Mesenchymal stem cell (in vitro differentiated cells and primary cell): Measurements from ENCODE around the gene ALOX12B. TPM values are rescaled to one million over a fixed set of nuclear protein-coding genes. Genes with fewer than 3 reads are reported as not detected.
A peak's percentile ranks its signal among the peaks of the same experiment; 100 is the strongest.

Experiments used
- DNase-seq: peaks from one replicate; pipeline ENCODE4 v3.0.0-alpha.2; 2013
- H2AFZ ChIP-seq: one replicate; pipeline ENCODE4 v1.6.1; 2013; ENCODE audit warnings: low read depth, mild to moderate bottlenecking, control low read depth, inconsistent platforms, low read length, moderate library complexity
- H2AK5ac ChIP-seq: 2 replicates; pipeline ENCODE4 v1.6.1; 2013; ENCODE audit warnings: low read length, moderate library complexity, mild to moderate bottlenecking, inconsistent platforms; ENCODE audit not compliant: severe bottlenecking
- H2BK120ac ChIP-seq: one replicate; pipeline ENCODE4 v1.6.1; 2013; ENCODE audit warnings: low read depth, mild to moderate bottlenecking, inconsistent platforms, low read length, moderate library complexity
- H2BK12ac ChIP-seq, 2 experiments: one replicate each; pipeline ENCODE4 v1.6.1; 2013; ENCODE audit warnings: inconsistent platforms in 2 of 2, low read length in 2 of 2, mild to moderate bottlenecking in 2 of 2, moderate library complexity in 2 of 2, control low read depth in 1 of 2
- H2BK15ac ChIP-seq: one replicate; pipeline ENCODE4 v1.6.1; 2013; ENCODE audit warnings: mild to moderate bottlenecking, low read depth, inconsistent platforms; ENCODE audit not compliant: poor library complexity, severe bottlenecking
- H2BK5ac ChIP-seq: 2 replicates; pipeline ENCODE4 v1.6.1; 2013; ENCODE audit warnings: low read depth, mild to moderate bottlenecking, low read length, control low read depth, inconsistent platforms; ENCODE audit not compliant: poor library complexity, severe bottlenecking
- H3K14ac ChIP-seq, 2 experiments: one replicate each; pipeline ENCODE4 v1.6.1; 2013; ENCODE audit warnings: inconsistent platforms in 2 of 2, low read length in 2 of 2, control low read depth in 1 of 2, mild to moderate bottlenecking in 1 of 2, moderate library complexity in 1 of 2
- H3K18ac ChIP-seq, 2 experiments: one replicate each; pipeline ENCODE4 v1.6.1; 2013; ENCODE audit warnings: inconsistent platforms in 2 of 2, low read length in 2 of 2, control low read depth in 1 of 2, low read depth in 1 of 2, mild to moderate bottlenecking in 1 of 2
- H3K23ac ChIP-seq, 2 experiments: one replicate each; pipeline ENCODE4 v1.6.1; 2013; ENCODE audit warnings: inconsistent platforms in 2 of 2, low read length in 2 of 2, mild to moderate bottlenecking in 2 of 2, moderate library complexity in 2 of 2, control low read depth in 1 of 2
- H3K27ac ChIP-seq: 2 replicates; pipeline ENCODE4 v1.5.1; 2013; ENCODE audit warnings: mild to moderate bottlenecking, moderate library complexity, low read length, control low read depth, inconsistent platforms; ENCODE audit not compliant: poor library complexity, severe bottlenecking
- H3K27me3 ChIP-seq, 2 experiments: 2 replicates each; pipeline versions ENCODE4 v1.6.1 to v1.7.0; 2013; ENCODE audit warnings: low read length in 2 of 2, mild to moderate bottlenecking in 2 of 2, moderate library complexity in 2 of 2, control low read depth in 1 of 2, inconsistent platforms in 1 of 2; ENCODE audit not compliant: control insufficient read depth in 1 of 2, insufficient read depth in 1 of 2
- H3K36me3 ChIP-seq, 2 experiments: 2 replicates each; pipeline versions ENCODE4 v1.6.1 to v1.7.0; 2013; ENCODE audit warnings: low read length in 2 of 2, control low read depth in 1 of 2, inconsistent platforms in 1 of 2, low read depth in 1 of 2, mild to moderate bottlenecking in 1 of 2; ENCODE audit not compliant: insufficient read depth in 2 of 2, control insufficient read depth in 1 of 2
- H3K4ac ChIP-seq, 2 experiments: one replicate each; pipeline ENCODE4 v1.6.1; 2013; ENCODE audit warnings: inconsistent platforms in 2 of 2, low read length in 2 of 2, mild to moderate bottlenecking in 2 of 2, moderate library complexity in 2 of 2, control low read depth in 1 of 2, low read depth in 1 of 2
- H3K4me1 ChIP-seq: 2 replicates; pipeline ENCODE4 v1.6.1; 2013; ENCODE audit warnings: low read depth, low read length, control low read depth; ENCODE audit not compliant: control insufficient read depth, insufficient read depth
- H3K4me2 ChIP-seq: 2 replicates; pipeline ENCODE4 v1.6.1; 2013; ENCODE audit warnings: low read length, mild to moderate bottlenecking, inconsistent platforms; ENCODE audit not compliant: poor library complexity, severe bottlenecking
- H3K4me3 ChIP-seq, 2 experiments: 2 replicates each; pipeline versions ENCODE4 v1.5.1 to v1.7.0; 2013; ENCODE audit warnings: low read length in 2 of 2, mild to moderate bottlenecking in 2 of 2, control low read depth in 1 of 2, low read depth in 1 of 2; ENCODE audit not compliant: insufficient read depth in 1 of 2
- H3K79me1 ChIP-seq: replicated peaks from 2 replicates; pipeline ENCODE4 v1.6.1; 2013; ENCODE audit warnings: mild to moderate bottlenecking, control low read depth, low read length, inconsistent platforms; ENCODE audit not compliant: poor library complexity, severe bottlenecking
- H3K9ac ChIP-seq: 2 replicates; pipeline ENCODE4 v1.7.0; 2013; ENCODE audit warnings: mild to moderate bottlenecking, low read length, moderate library complexity
- H3K9me3 ChIP-seq: 2 replicates; pipeline ENCODE4 v1.7.0; 2013; ENCODE audit warnings: mild to moderate bottlenecking, low read length; ENCODE audit not compliant: control insufficient read depth
- H4K8ac ChIP-seq: one replicate; pipeline ENCODE4 v1.6.1; 2013; ENCODE audit warnings: inconsistent platforms, mild to moderate bottlenecking, low read length, moderate library complexity
- H4K91ac ChIP-seq: one replicate; pipeline ENCODE4 v1.6.1; 2013; ENCODE audit warnings: mild to moderate bottlenecking, low read length, inconsistent platforms
- WGBS: methylation state at CpG from one replicate; pipeline ENCODE4 v1.1.7; 2013; ENCODE audit warnings: mixed read lengths; 5-methylcytosine and 5-hydroxymethylcytosine counted together
- polyA plus RNA-seq, 2 experiments: library from polyadenylated mRNA; stranded (reverse); fragments of 200-250 nt; gene quantifications; one replicate each; pipeline ENCODE4 v1.2.3, GENCODE V29; 2013

Gene ALOX12B
- not detected for polyA plus RNA-seq (2013, experiment 1 of 2)
- polyA plus RNA-seq (2013, experiment 2 of 2), result not detected

GRCh38 chr17:8087075-8087951 is at the start of gene ALOX12B:
ALOX12B (minus strand) TSS chr17:8087716; CDS start chr17:8087442, 274 bp downstream.
- no peak within 1 kb of the TSS for H3K4ac ChIP-seq
- H3K9me3 ChIP-seq, result no peaks in the 10 kb centered on the region
- H3K4me1 ChIP-seq, result peaks cover 2% of the 10 kb centered on the region

GRCh38 chr17:8133941-8134340 is 46.4 kb upstream of the ALOX12B start:
- no peaks in the 10 kb centered on the region for H3K79me1 ChIP-seq
- no peaks in the 10 kb centered on the region for H3K9me3 ChIP-seq
- no peak overlapping the region for H3K14ac ChIP-seq
- H2BK5ac ChIP-seq, result no peak overlapping the region
- H3K27ac ChIP-seq, result no peak overlapping the region
- H3K27me3 ChIP-seq, result peaks cover 0 to 4% of the 10 kb centered on the region in 2 experiments
- H3K36me3 ChIP-seq, result no peaks in the 10 kb centered on the region
- no peak overlapping the region for H3K4me3 ChIP-seq
- no peak overlapping the region for H3K9ac ChIP-seq
- peaks cover 3% of the 10 kb centered on the region for H3K4me1 ChIP-seq
- no peak overlapping the region for H3K18ac ChIP-seq
- no peak overlapping the region for H2BK15ac ChIP-seq
- no peak overlapping the region for H3K4me2 ChIP-seq
- no peak overlapping the region for H2AK5ac ChIP-seq
- no peak overlapping the region for H2BK12ac ChIP-seq
- no peak overlapping the region for H2AFZ ChIP-seq
- no peak overlapping the region for H2BK120ac ChIP-seq
- no peak overlapping the region for H4K91ac ChIP-seq
- no peak overlapping the region for H3K4ac ChIP-seq
- 65% methylated on average over 4 of the region's 4 CpGs for WGBS
- H3K23ac ChIP-seq, result no peak overlapping the region
- no peak for DNase-seq
- no peak overlapping the region for H4K8ac ChIP-seq

More at GRCh38 chr17:8087075-8087951, at the start of gene ALOX12B:
- Histone ChIP-seq H3K27me3 (peaks cover 76 to 84% of the 10 kb centered on the region in 2 experiments), H3K36me3 (no peaks in the 10 kb centered on the region), H3K4me2 (no peak within 1 kb of the TSS), H2BK15ac (no peak within 1 kb of the TSS), H3K18ac (no peak within 1 kb of the TSS), H2BK120ac (no peak within 1 kb of the TSS), H3K23ac (no peak within 1 kb of the TSS), H3K27ac (no peak within 1 kb of the TSS), H2BK5ac (no peak within 1 kb of the TSS), H3K14ac (no peak within 1 kb of the TSS), H4K91ac (no peak within 1 kb of the TSS), H3K4me3 (no peak within 1 kb of the TSS), H4K8ac (no peak within 1 kb of the TSS), H2AK5ac (no peak within 1 kb of the TSS), H2BK12ac (no peak within 1 kb of the TSS), H2AFZ (no peak within 1 kb of the TSS), H3K79me1 (no peaks in the 10 kb centered on the region), H3K9ac (no peak within 1 kb of the TSS)
- WGBS, result 80% methylated on average over 20 of the region's 20 CpGs
- no peak for DNase-seq

- H2AFZ ChIP-seq, result no peak overlapping the region
Observed at GRCh38 chr17:8133399-8133798, 45.9 kb upstream of the ALOX12B start.

GRCh38 chr17:8131844-8132441 is 44.4 kb upstream of the ALOX12B start:
- no peak overlapping the region for H2AK5ac ChIP-seq
- H3K9ac ChIP-seq, result no peak overlapping the region
- H3K27me3 ChIP-seq, result peaks cover 0 to 4% of the 10 kb centered on the region in 2 experiments
- H3K4me2 ChIP-seq, result no peak overlapping the region
- H3K18ac ChIP-seq, result no peak overlapping the region
- DNase-seq, result peak; percentile 53
- no peaks in the 10 kb centered on the region for H3K36me3 ChIP-seq
- no peak overlapping the region for H3K4ac ChIP-seq
- no peak overlapping the region for H3K27ac ChIP-seq
- H2BK5ac ChIP-seq, result no peak overlapping the region
- no peak overlapping the region for H3K14ac ChIP-seq
- H2AFZ ChIP-seq, result no peak overlapping the region
- H3K4me3 ChIP-seq, result no peak overlapping the region
- H2BK12ac ChIP-seq, result no peak overlapping the region
- H4K8ac ChIP-seq, result no peak overlapping the region
- H3K9me3 ChIP-seq, result no peaks in the 10 kb centered on the region
- H4K91ac ChIP-seq, result no peak overlapping the region
- H3K23ac ChIP-seq, result no peak overlapping the region
- no peak overlapping the region for H2BK15ac ChIP-seq
- H3K79me1 ChIP-seq, result no peaks in the 10 kb centered on the region
- 42% methylated on average over 2 of the region's 3 CpGs for WGBS
- H3K4me1 ChIP-seq, result no peaks in the 10 kb centered on the region
- H2BK120ac ChIP-seq, result no peak overlapping the region

More at GRCh38 chr17:8133399-8133798, 45.9 kb upstream of the ALOX12B start:
- Histone ChIP-seq H3K9me3 (no peaks in the 10 kb centered on the region), H3K27me3 (peaks cover 0 to 4% of the 10 kb centered on the region in 2 experiments), H3K36me3 (no peaks in the 10 kb centered on the region), H3K4me2 (no peak overlapping the region), H3K79me1 (no peaks in the 10 kb centered on the region), H3K27ac (no peak overlapping the region), H2BK12ac (peak overlapping the region in 1 of 2 experiments; percentile 33), H2BK15ac (no peak overlapping the region), H3K14ac (no peak overlapping the region), H2BK120ac (peak overlapping the region; percentile 29), H3K23ac (no peak overlapping the region), H3K4me1 (peaks cover 3% of the 10 kb centered on the region), H3K18ac (peak overlapping the region in 1 of 2 experiments; percentile 28), H3K4ac (no peak overlapping the region), H3K4me3 (no peak overlapping the region), H4K91ac (peak overlapping the region; percentile 30), H3K9ac (no peak overlapping the region), H2BK5ac (no peak overlapping the region), H2AK5ac (no peak overlapping the region), H4K8ac (peak overlapping the region; percentile 52)
- WGBS, result 86% methylated on average over 6 of the region's 12 CpGs
- DNase-seq, result no peak
